ENCODE results near the gene SRF. TPM values are rescaled to one million over a fixed set of nuclear protein-coding genes. Genes with fewer than 3 reads are reported as not detected.
"Not testable (repeated sequence)": the region's sequence is repeated elsewhere in the genome, so short reads cannot be mapped to it uniquely, and the experiment has no call there.

SRF gene
- total and polyA plus RNA-seq, 8 donors = 20.2 to 36.3 (median 31.0) TPM

DNA sequence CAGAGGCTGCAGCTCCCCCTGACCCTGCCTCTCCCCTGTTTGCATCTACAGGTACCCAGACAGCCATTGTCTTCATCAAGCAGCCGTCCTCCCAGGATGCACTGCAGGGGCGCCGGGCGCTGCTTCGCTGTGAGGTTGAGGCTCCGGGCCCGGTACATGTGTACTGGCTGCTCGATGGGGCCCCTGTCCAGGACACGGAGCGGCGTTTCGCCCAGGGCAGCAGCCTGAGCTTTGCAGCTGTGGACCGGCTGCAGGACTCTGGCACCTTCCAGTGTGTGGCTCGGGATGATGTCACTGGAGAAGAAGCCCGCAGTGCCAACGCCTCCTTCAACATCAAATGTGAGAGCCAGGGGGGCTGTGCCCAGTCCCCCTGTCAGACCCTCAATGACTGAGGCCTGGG, 42.1 kb upstream of the SRF start:
- ATAC-seq (peak; percentile 6), DNase-seq (no peak)
- Histone ChIP-seq H3K9me3 (no peaks in the 10 kb centered on the region), H3K4me3 (no peak overlapping the region), H3K4me1 (peaks cover 15 to 16% of the 10 kb centered on the region in 2 donors), H3K27me3 (no peaks in the 10 kb centered on the region), H3K36me3 (no peaks in the 10 kb centered on the region), H3K27ac (no peak overlapping the region)
- TF ChIP-seq CTCF (IDR thresholded peaks at IDR 0.05) = no peak
- intact Hi-C loops (cut with DNase I) = loop anchor here in 1 of 2 donors (10.0 kb wide), 1 partner anchor 54 kb away; the partner anchor contains the start of gene PTK7

DNA sequence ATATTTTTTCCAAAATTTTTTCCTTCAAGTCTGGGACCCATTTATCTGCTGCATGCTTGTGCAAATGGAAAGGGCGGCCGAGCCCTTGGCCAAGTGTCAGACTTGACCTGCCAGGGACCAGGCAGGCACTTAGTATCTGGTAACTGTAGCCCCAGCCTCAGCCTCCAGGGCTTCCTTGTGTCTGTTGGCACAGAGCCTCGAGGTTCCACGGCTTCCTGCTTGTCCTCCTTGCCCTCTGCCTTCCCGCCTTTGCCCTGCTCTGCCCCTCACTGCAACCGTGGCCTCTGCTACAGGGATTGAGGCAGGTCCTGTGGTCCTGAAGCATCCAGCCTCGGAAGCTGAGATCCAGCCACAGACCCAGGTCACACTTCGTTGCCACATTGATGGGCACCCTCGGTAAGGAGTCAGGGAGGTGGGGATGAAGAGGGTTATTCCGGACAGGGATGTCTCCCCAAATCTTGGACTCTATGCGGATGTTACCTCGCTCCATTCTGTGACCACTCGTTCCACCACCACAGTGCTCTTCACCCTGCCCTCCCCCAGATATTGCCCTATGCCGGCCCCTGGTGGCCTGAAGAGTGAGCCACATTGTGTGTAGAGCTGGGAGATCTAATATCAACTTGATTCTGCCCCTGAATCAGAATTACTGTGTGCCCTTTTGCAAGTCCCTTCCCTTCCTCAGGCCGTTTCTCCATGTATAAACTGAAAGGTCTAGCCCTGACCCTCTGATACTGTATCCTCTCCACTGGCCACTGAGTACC, 41.5 kb upstream of the SRF start:
- ATAC-seq (peak; percentile 76), DNase-seq (no peak)
- H3K9me3 ChIP-seq = no peaks in the 10 kb centered on the region
- H3K27me3 ChIP-seq = no peaks in the 10 kb centered on the region
- peak; percentile 28 to 29 for TF ChIP-seq CTCF (IDR thresholded peaks at IDR 0.05)
- H3K36me3 ChIP-seq = no peaks in the 10 kb centered on the region
- no peak overlapping the region for H3K4me3 ChIP-seq
- H3K27ac ChIP-seq = no peak overlapping the region
- intact Hi-C loops (cut with DNase I) = loop anchor here in 1 of 2 donors (10.0 kb wide), 1 partner anchor 55 kb away; the partner anchor contains the start of gene PTK7
- H3K4me1 ChIP-seq = peaks cover 9 to 16% of the 10 kb centered on the region in 2 donors

GRCh38 chr6:43130429-43130828, 40.6 kb upstream of the SRF start:
- no peak for ATAC-seq
- intact Hi-C loops (cut with DNase I) = no loop called here
- Histone ChIP-seq H3K27me3 (no peaks in the 10 kb centered on the region), H3K36me3 (no peaks in the 10 kb centered on the region), H3K9me3 (no peaks in the 10 kb centered on the region), H3K4me3 (no peak overlapping the region), H3K4me1 (peaks cover 9 to 16% of the 10 kb centered on the region in 2 donors), H3K27ac (no peak overlapping the region)
- TF ChIP-seq CTCF (IDR thresholded peaks at IDR 0.05) = no peak
- DNase-seq = no peak

DNA sequence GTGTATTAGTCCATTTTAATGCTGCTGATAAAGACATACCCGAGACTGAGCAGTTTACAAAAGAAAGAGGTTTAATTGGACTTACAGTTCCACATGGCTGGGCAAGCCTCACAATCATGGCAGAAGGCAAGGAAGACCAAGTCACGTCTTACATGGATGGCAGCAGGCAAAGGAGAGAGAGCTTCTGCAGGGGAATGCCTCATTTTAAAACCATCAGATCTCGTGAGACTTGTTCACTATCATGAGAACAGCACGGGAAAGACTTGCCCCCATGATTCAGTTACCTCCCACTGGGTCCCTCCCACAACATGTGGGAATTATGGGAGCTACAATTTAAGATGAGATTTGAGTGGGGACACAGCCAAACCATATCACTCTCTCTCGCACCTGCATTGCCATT, 39.7 kb upstream of the SRF start:
- peaks cover 6 to 16% of the 10 kb centered on the region in 2 donors for H3K4me1 ChIP-seq
- ATAC-seq; DNase-seq; H3K9me3 ChIP-seq; H3K36me3 ChIP-seq; H3K27me3 ChIP-seq; H3K4me3 ChIP-seq; H3K27ac ChIP-seq; intact Hi-C loops (cut with DNase I): not testable (repeated sequence)

GRCh38 chr6:43138267-43138666, 32.8 kb upstream of the SRF start:
- Histone ChIP-seq H3K36me3 (peaks cover 0 to 11% of the 10 kb centered on the region in 2 donors), H3K4me3 (no peak overlapping the region), H3K27me3 (no peaks in the 10 kb centered on the region), H3K27ac (no peak overlapping the region), H3K4me1 (peaks cover 3 to 4% of the 10 kb centered on the region in 2 donors), H3K9me3 (no peaks in the 10 kb centered on the region)
- intact Hi-C loops (cut with DNase I) = no loop called here
- ATAC-seq (no peak), DNase-seq (no peak)
- no peak for TF ChIP-seq CTCF (IDR thresholded peaks at IDR 0.05)

DNA sequence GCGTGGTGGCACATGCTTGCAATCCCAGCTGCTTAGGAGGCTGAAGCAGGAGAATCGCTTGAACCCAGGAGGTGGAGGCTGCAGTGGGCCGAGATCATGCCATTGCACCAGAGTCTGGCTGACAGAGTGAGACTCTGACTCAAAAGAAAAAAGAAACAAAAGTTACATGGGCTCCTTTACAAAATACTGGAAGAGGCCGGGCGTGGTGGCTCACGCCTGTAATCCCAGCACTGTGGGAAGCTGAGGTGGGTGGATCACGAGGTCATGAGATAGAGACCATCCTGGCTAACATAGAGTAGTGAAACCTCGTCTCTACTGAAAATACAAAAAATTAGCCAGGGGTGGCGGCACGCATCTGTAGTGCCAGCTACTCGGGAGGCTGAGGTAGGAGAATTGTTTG, 31.1 kb upstream of the SRF start:
- not testable (repeated sequence) for ATAC-seq, DNase-seq, H3K4me3 ChIP-seq, H3K9me3 ChIP-seq, H3K27me3 ChIP-seq, H3K27ac ChIP-seq
- Histone ChIP-seq H3K4me1 (peaks cover 4 to 13% of the 10 kb centered on the region in 2 donors), H3K36me3 (peaks cover 0 to 11% of the 10 kb centered on the region in 2 donors)
- intact Hi-C loops (cut with DNase I) = loop anchor here in 1 of 2 donors (10.0 kb wide), 1 partner anchor 235 kb away; no protein-coding TSS in a partner anchor

All from left lung (tissue), 10 donors.